GM18873 (cell line): ENCODE results near the gene RRAD.

ENCODE experiments used
- ATAC-seq: cut with Tn5 transposase; IDR thresholded peaks from one replicate; pipeline ENCODE4 v1.9.1; 2021; ENCODE audit warnings: mild to moderate bottlenecking, moderate library complexity, moderate number of reproducible peaks; ENCODE audit not compliant: unreplicated experiment, low FRiP score

The RRAD gene

DNA sequence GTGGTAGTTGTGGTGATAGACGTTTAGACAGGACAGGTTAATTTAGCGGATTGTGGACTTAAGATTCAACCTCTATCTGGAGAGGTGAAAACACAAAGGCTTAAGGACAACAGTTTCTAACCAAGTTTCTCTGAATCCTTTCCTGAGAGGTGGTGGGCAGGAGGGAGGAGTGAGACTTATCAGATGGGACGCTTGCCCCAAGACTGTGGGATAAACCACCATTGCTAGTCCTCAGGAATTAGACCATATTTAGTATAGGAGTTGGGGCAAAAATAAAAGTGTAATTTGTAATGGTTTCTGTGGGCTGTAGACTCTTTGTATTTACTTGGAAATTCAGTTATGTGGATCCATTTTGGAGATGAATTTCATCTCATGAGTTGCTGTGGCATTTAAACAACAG, 38.4 kb downstream of the RRAD start:
- no peak for ATAC-seq

DNA sequence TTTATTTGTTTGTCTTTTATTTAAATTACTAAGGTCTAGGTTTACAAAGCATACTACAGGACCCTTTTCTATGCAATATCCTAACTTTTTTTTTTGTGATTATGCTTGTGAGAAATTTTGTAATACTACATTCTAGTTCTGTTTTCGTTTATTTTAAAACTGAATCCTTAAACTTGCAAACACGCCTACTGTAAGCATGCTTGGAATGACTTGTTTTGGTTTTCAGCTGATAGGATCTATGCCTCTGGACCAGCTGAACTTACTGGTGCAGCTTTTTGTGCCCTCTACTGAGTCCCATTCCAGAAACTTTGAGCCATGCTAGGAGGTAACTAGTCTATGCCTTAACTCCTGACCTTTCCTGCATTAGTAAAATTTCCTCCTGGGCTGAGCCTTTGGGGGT, 39.0 kb downstream of the RRAD start:
- no peak for ATAC-seq

DNA sequence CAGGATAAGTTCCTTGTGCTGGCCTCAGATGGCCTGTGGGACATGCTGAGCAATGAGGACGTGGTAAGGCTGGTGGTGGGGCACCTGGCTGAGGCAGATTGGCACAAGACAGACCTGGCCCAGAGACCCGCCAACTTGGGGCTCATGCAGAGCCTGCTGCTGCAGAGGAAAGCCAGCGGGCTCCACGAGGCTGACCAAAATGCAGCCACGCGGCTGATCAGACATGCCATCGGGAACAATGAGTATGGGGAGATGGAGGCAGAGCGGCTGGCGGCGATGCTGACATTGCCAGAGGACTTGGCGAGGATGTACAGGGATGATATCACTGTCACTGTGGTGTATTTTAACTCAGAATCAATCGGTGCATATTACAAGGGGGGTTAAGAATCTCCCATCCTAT, 39.8 kb downstream of the RRAD start:
- no peak for ATAC-seq

DNA sequence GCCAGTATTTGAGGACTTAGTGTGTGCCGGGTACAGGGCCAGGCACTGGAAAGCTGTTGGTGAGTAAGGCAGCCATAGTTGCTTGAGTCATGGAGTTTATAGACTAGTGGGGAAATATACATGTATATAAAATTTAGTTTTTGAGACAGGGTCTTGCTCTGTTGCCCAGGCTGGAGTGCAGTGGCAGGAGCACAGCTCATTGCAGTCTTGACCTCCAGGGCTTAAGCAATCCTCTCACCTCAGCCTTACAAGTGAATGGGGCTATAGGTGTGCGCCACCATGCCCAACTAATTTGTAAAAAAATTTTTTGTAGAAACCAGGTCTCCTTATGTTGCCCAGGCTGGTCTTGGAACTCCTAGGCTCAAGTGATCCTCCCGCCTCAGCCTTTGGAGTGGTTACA, 42.6 kb downstream of the RRAD start:
- no peak for ATAC-seq

DNA sequence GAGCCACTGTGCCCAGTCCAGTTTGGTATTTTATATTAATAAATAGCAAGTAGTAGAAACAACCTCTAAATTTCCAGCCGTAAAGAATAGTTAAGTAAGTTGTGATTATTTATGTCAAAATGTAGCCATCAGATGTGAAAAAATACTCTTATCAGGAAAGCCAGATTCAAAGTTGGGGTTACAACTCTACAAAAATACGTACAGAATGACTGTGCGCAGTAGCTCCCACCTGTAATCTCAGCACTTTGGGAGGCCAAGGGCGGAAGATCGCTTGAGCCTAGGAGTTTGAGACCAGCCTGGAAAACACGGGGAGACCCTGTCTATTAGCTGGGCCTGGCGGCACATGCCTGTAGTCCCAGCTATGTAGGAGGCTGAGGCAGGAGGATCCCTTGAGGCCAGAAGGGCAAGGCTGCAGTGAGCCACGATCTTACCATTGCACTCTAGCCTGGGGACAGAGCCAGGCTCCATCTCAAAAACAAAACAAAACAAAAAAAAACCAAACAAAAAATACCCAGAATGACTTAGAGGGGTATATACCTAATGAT, 43.3 kb downstream of the RRAD start:
- ATAC-seq: no peak

DNA sequence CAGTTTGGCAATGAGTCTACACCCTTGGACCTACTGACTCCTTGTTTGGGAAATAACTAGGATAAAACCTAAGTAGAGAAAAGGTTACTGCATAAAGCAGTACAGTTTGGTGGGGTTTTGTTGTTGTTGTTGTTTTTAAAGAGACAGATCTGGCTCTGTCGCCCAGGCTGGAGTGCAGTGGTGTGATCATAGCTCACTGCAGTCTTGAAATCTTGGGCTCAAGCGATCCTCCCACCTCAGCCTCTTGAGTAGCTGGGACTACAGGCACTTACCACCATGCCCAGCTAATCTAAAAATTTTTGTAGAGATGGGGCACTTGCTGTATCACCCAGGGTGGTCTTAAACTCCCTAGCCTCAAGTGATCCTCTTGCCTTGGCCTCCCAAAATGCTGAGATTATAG, 43.8 kb downstream of the RRAD start:
- ATAC-seq: no peak

DNA sequence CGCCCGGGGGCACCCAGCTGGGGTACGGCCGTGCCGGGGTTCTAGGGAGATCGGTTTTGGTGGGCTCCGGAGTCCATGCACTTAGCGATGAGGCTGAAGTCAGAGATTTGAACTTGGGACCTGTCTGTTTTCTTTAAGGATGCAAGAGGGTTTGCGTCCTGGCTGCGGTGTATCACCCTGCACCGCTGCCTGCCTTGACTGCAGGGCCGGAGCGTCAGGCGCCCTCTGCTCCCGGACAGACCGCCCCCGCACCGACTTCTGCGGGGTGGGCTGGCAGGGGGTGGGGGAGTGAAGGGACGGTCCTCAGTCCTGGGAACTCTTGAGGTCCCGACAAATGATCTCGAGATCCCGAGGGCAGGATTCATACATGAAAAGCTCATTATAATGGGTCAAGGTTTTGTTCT, 44.3 kb downstream of the RRAD start:
- ATAC-seq: no peak

DNA sequence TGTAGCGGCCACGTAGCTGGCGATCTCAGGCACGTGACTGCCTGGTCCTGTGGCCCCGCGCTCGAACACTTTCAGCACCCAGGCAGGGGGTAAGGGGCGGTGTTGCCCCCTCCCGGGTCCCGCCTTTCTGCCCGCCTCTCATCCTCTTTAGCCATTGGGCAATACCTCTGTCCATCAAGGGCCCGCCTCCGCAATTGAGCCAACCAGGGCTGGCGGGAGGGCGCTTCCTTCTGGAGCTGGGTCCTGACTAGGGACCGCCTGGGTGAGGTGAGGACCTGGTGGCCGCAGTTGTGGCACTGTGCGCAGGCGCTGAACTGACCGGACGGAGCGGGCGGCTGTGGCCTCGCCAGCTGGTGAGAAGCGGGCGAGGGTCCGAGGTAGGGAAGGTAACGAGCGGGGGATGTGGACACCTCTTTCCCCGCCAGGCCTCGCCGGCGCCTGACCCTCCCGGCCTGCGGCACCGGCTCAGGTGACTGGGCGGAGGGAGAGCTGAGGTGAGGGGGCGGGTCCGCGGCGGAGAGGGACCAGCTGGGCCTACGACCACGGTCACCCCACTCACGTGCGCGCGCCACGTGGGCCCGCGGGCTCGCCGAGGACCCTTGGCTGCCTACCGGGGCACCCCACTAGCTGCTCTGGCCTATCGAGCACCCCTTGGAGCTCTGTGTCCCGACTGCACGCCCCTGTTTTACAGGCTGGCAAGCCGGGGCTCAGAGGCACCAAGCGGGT, 44.9 kb downstream of the RRAD start, which contains the start of gene PDP2:
Gene PDP2, plus strand, starts transcription at position 228 of the 726 bp plus-strand sequence. CDS start 3,770 bp downstream, outside the sequence.
- ATAC-seq: peak; percentile 86

DNA sequence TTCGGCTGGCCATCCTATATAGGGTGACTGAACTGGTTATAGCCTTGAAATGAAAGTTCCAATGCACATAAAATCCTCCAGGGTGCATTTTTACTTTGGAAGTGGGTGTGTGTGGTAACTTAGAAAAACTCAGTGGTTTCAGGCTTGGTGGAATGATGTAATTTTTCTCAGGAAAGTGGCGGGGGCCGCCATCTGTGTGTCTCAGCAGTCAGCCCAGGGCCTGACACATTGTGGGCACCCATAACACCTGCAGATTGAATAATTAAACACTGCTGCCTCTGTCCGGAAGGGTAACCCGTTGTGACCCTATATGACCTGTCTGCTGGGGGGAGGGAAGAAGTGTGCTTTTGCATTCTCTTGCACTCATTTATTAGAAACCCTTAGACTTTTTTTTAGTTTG, 47.3 kb downstream of the RRAD start:
- ATAC-seq: no peak

DNA sequence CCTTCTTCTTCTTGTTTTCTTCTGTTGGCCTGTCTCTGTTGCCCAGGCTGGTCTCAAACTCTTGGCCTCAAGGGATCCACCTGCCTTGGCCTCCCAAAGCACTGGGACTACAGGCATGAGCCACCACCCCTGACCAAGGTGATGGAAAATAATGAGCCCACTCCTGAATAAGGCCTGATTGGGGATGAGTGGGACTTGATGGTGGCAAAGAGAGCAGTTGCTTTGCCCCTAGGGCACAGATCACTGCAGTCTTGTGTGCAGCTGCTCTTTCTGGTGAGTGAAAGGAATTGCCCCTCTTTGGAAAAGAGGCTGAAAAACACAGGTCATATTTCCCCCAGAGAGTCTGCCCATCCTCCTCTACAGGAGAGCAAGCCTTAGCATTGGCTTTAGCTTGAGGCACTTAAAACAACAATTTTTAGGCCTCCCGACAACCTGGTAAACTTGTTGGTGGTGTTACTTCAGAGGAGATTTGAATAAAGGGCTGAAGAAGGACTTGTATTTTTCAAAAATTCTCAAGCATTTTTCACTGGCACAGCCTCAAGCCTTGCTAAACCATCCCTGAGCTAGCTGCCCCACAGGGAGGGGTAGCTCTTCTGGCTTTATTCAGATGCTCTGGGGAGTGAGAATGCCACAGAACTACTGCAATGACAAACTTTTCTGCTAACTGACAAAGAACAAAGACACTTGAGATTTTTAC, 51.1 kb downstream of the RRAD start:
- ATAC-seq: no peak

DNA sequence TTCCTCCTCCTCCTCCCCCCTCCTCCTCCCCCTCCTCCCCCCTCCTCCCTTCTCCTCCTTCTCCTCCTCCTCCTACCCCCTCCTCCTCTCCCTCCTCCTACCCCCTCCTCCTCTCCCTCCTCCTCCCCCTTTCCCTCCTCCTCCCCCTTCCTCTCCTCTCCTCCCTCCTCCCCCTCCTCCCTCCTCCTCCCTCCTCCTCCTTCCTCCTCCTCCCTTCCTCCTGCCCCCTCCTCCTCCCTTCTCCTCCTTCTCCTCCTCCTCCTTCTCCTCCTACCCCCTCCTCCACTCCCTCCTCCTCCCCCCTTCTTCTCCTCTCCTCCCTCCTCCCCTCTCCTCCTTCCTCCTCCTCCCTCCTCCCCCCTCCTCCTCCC, 51.7 kb downstream of the RRAD start:
- no peak for ATAC-seq

DNA sequence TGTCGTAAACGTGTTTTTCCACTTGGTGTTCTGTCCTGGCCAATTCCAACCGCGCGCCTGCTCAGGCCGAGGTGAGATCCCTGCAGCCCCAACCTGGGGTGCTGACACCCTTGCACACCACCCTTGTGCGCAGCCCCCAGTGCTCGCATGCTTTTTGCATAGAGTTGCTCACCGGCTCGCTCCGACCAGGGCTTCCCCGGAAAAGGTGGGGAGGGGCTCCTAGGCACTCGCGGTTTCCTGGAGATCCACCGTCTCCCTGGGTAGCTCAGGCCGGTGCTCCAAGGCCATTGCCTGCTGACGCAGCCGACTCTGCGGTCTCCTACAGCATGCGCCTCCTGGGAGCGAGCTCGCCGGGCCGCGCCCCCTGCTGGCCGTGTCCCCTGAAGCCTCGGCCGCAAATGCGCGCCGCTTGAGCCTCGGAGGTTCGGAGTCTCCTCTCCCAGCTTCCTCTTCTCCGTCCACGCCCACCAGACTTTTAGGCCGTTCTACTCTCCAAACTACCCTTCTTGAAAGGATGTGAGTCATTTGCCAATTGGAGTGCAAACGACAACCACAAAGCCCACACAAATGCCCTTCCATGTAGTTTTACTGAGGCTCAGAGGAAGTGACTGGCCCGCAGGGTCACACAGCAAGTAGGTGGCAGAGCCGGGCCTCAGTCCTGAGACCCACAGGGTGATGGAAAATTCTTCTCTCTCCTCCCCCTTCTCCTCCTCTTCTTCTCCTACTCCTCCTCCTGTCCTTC, 52.2 kb downstream of the RRAD start:
- ATAC-seq: peak; percentile 74

DNA sequence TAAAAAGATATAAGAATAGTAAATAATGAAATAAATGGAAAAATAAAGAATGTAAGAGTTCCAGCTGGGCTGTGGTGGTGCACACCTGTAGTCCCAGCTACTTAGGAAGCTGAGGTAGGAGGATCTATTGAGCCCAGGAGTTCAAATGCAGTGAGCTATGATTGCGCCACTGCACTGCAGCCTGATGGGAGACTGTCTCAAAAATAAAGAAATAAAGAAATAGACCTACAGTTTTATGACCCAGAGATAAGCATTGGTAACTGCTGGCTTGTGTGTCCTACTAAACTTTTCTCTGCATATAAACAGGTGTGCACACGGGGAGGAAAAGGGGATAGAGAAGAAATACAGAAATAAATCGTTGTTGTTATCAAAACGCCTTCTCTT, 52.8 kb downstream of the RRAD start:
- ATAC-seq: no peak

DNA sequence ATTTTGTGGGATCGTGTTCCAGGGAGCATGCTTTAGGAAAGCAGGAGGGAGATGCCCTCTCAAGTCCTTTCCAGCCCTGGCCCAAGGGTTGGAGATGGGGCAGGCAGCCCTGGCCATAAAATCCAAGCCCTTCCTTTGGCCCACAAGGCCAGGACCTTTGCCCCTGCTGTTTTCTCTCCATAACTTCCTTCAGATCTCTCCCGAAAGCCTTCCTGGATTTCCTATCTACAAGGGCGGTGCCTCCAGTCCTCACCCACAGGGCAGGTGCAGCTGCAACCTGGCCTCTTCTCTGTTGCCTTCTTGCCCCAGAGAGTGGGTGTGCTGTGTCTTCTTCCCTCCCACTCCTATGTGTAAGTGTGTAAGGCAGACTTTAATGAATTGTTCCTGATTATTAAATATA, 53.5 kb downstream of the RRAD start:
- no peak for ATAC-seq
